ENCODE results near the gene BCLAF3.

DNA sequence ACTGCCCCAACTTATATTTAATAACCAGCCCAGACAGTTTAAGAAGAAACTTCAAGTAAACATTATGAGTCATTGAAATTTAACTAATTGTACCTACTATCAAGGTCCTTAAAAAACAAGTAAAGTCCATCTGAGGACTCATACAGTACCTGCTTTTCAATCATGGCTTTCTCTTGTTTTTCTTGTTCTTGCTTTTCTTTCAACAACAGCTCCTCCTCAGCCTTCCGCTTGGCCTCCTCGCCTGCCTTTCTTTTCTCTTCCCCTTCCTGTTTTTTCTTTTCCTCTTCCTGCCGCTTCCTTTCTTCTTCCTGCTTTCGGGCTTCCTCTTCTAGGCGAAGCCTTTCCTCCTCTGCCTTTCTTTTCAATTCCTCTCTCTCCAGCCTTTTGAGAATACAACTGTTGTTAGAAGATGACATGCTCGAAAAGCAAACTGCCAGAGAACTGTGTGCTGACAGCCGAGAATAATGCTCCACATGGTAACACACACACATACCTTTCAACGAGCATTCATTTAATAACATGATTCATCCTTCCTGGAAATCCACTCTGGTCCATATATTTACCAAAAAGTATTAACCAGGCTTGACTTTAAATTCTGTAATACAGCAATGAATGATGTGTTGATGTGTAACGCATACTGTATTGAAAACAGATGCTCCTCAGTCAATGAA is 25.2 kb upstream of the BCLAF3 start:
- no peak for TF ChIP-seq POLR2A (IDR thresholded peaks at IDR 0.05)
- TF ChIP-seq, protein P1, sequence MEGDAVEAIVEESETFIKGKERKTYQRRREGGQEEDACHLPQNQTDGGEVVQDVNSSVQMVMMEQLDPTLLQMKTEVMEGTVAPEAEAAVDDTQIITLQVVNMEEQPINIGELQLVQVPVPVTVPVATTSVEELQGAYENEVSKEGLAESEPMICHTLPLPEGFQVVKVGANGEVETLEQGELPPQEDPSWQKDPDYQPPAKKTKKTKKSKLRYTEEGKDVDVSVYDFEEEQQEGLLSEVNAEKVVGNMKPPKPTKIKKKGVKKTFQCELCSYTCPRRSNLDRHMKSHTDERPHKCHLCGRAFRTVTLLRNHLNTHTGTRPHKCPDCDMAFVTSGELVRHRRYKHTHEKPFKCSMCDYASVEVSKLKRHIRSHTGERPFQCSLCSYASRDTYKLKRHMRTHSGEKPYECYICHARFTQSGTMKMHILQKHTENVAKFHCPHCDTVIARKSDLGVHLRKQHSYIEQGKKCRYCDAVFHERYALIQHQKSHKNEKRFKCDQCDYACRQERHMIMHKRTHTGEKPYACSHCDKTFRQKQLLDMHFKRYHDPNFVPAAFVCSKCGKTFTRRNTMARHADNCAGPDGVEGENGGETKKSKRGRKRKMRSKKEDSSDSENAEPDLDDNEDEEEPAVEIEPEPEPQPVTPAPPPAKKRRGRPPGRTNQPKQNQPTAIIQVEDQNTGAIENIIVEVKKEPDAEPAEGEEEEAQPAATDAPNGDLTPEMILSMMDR (IDR thresholded peaks at IDR 0.05): no peak
- no peak for TF ChIP-seq POLR2AphosphoS5 (IDR thresholded peaks at IDR 0.05; ENCODE audit: insufficient read depth in 1 of 2, low read depth in 1 of 2)
